ENCODE results near the gene RAC3. TPM values are rescaled to one million over a fixed set of nuclear protein-coding genes. Genes with fewer than 3 reads are reported as not detected.

Gene RAC3
- total RNA-seq, 1 donor from 2014 or later, result 0.49 TPM

- Mint-ChIP-seq H3K27me3 (no peaks in the 10 kb centered on the region), H3K9me3 (no peaks in the 10 kb centered on the region), H3K27ac (peak overlapping the region; percentile 78), H3K4me1 (peaks cover 17% of the 10 kb centered on the region), H3K36me3 (ENCODE audit: low read depth) (peaks cover 24% of the 10 kb centered on the region), H3K4me3 (peak overlapping the region; percentile 83)
- ATAC-seq (ENCODE audit: low read depth) (peak; percentile 26), DNase-seq (no peak)
- CTCF ChIA-PET, result interaction anchor here (1.7 kb wide), 1 partner anchor 13 kb away, joined by 4 read pairs; the partner anchor contains the start of gene DCXR
- TF ChIP-seq CTCF (IDR thresholded peaks at IDR 0.05), result no peak
- POLR2A ChIA-PET, result interaction anchor here (1.4 to 4.2 kb wide), 5 partner anchors 13 to 28 kb away, joined by 3 to 30 read pairs (median 3); partner anchors contain the start of genes CENPX, DCXR and LRRC45
- intact Hi-C loops (cut with micrococcal nuclease), result loop anchor here (1.0 kb wide), 3 partner anchors 14 to 47 kb away; partner anchors contain the start of genes DCXR, DUS1L and FASN
These were observed 19.5 kb downstream of the RAC3 start for GRCh38 chr17:82050761-82051641.

- H3K4me1 Mint-ChIP-seq, result peaks cover 17% of the 10 kb centered on the region
- no peaks in the 10 kb centered on the region for H3K9me3 Mint-ChIP-seq
- peaks cover 30% of the 10 kb centered on the region for H3K36me3 Mint-ChIP-seq (ENCODE audit: low read depth)
- H3K4me3 Mint-ChIP-seq, result peak within 1 kb of the TSS; percentile 84
- H3K27me3 Mint-ChIP-seq, result no peaks in the 10 kb centered on the region
- peak; percentile 91 for ATAC-seq (ENCODE audit: low read depth)
- TF ChIP-seq CTCF (IDR thresholded peaks at IDR 0.05), result no peak
- ChIA-PET POLR2A (interaction anchor here (1.5 to 4.2 kb wide), 4 partner anchors 13 to 29 kb away, joined by 3 to 30 read pairs (median 5); partner anchors contain the start of genes CENPX, DCXR and LRRC45), CTCF (interaction anchor here (1.3 to 1.7 kb wide), 2 partner anchors 14 to 92 kb away, joined by 3 to 4 read pairs; partner anchors contain the start of gene DCXR)
- peak within 1 kb of the TSS; percentile 78 for H3K27ac Mint-ChIP-seq
- intact Hi-C loops (cut with micrococcal nuclease), result loop anchor here (1.0 kb wide), 3 partner anchors 13 to 46 kb away; partner anchors contain the start of genes DCXR, DUS1L and FASN
- DNase-seq, result peak; percentile 84
These were observed 20.5 kb downstream of the RAC3 start, which contains the start of the genes GPS1 and RFNG for GRCh38 chr17:82051776-82052637. Gene GPS1 (plus strand): TSS chr17:82051898. CDS start chr17:82051932, 34 bp downstream. Gene RFNG (minus strand): TSS chr17:82051811. CDS start chr17:82051766, 45 bp downstream.

GRCh38 chr17:82052638-82053059 lies 21.2 kb downstream of the RAC3 start:
- DNase-seq (no peak), ATAC-seq (ENCODE audit: low read depth) (no peak)
- H3K27me3 Mint-ChIP-seq, result no peaks in the 10 kb centered on the region
- peaks cover 17% of the 10 kb centered on the region for H3K4me1 Mint-ChIP-seq
- TF ChIP-seq CTCF (IDR thresholded peaks at IDR 0.05), result no peak
- POLR2A ChIA-PET, result interaction anchor here (1.6 to 4.2 kb wide), 3 partner anchors 12 to 23 kb away, joined by 3 to 30 read pairs (median 7); partner anchors contain the start of gene DCXR
- H3K4me3 Mint-ChIP-seq, result peak overlapping the region; percentile 71
- no peaks in the 10 kb centered on the region for H3K9me3 Mint-ChIP-seq
- peaks cover 29% of the 10 kb centered on the region for H3K36me3 Mint-ChIP-seq (ENCODE audit: low read depth)
- CTCF ChIA-PET, result interaction anchor here (1.3 kb wide), 1 partner anchor 93 kb away, joined by 3 read pairs; no protein-coding TSS in a partner anchor
- no peak overlapping the region for H3K27ac Mint-ChIP-seq
- intact Hi-C loops (cut with micrococcal nuclease), result no loop called here

- ATAC-seq (ENCODE audit: low read depth) (no peak), DNase-seq (no peak)
- intact Hi-C loops (cut with micrococcal nuclease), result no loop called here
- ChIA-PET CTCF (no interaction called here), POLR2A (interaction anchor here (1.6 to 4.2 kb wide), 2 partner anchors 12 to 16 kb away, joined by 7 to 30 read pairs; partner anchors contain the start of gene DCXR)
- Mint-ChIP-seq H3K27me3 (no peaks in the 10 kb centered on the region), H3K36me3 (ENCODE audit: low read depth) (peaks cover 29% of the 10 kb centered on the region), H3K9me3 (no peaks in the 10 kb centered on the region), H3K27ac (no peak overlapping the region), H3K4me1 (peaks cover 17% of the 10 kb centered on the region), H3K4me3 (peak overlapping the region; percentile 71)
- TF ChIP-seq CTCF (IDR thresholded peaks at IDR 0.05), result no peak
These were observed 21.7 kb downstream of the RAC3 start for GRCh38 chr17:82053130-82053529.

All from activated B cell treated with CpG ODN at 0.5 μM for 24 hours (primary cell).